DOHH2 (cell line): ENCODE data around the gene GPR75.

ENCODE experiments used
- H3F3A ChIP-seq: fragments of 200-600 bp; sonication (generic), shearing (Covaris generic); 2 replicates; pipeline ENCODE4 v1.6.0; 2016; ENCODE audit warnings: antibody characterized with exemption, mild to moderate bottlenecking; ENCODE audit not compliant: control insufficient read depth, insufficient read depth
- H3K27ac ChIP-seq: fragments of 200-600 bp; sonication (generic); 2 replicates; pipeline ENCODE4 v1.5.1; 2014; ENCODE audit warnings: low read depth, mild to moderate bottlenecking, low read length, moderate library complexity
- H3K27me3 ChIP-seq: fragments of 200-600 bp; sonication (generic); 2 replicates; pipeline ENCODE4 v1.6.1; 2014; ENCODE audit warnings: mild to moderate bottlenecking, low read length, mixed read lengths; ENCODE audit not compliant: control insufficient read depth
- H3K36me3 ChIP-seq: fragments of 200-600 bp; sonication (generic); 2 replicates; pipeline ENCODE4 v1.6.1; 2014; ENCODE audit warnings: mild to moderate bottlenecking, low read length, moderate library complexity, mixed read lengths; ENCODE audit not compliant: control insufficient read depth
- H3K4me1 ChIP-seq: fragments of 200-600 bp; sonication (generic); 2 replicates; pipeline ENCODE4 v1.6.1; 2014; ENCODE audit warnings: mild to moderate bottlenecking, low read length, mixed read lengths; ENCODE audit not compliant: control insufficient read depth
- H3K4me2 ChIP-seq: fragments of 200-600 bp; sonication (generic); 2 replicates; pipeline ENCODE4 v1.6.0; 2014; ENCODE audit warnings: mild to moderate bottlenecking, low read length, moderate library complexity
- H3K4me3 ChIP-seq: fragments of 200-600 bp; sonication (generic); 2 replicates; pipeline ENCODE4 v1.5.1; 2014; ENCODE audit warnings: mild to moderate bottlenecking, low read length, mixed read lengths
- H3K79me2 ChIP-seq: fragments of 200-600 bp; sonication (generic); 2 replicates; pipeline ENCODE4 v1.6.1; 2014; ENCODE audit warnings: mild to moderate bottlenecking, low read length, mixed read lengths; ENCODE audit not compliant: control insufficient read depth
- H3K9me2 ChIP-seq: fragments of 200-600 bp; sonication (generic); replicated peaks from 2 replicates; pipeline ENCODE4 v1.6.1; 2014; ENCODE audit warnings: mild to moderate bottlenecking, low read length, mixed read lengths; ENCODE audit not compliant: control insufficient read depth
- H3K9me3 ChIP-seq: fragments of 200-600 bp; sonication (generic); 2 replicates; pipeline ENCODE4 v1.6.1; 2014; ENCODE audit warnings: antibody characterized with exemption, low read length, mixed read lengths; ENCODE audit not compliant: control insufficient read depth, insufficient read depth
- H4K20me1 ChIP-seq: fragments of 200-600 bp; sonication (generic); 2 replicates; pipeline ENCODE4 v1.6.0; 2014; ENCODE audit warnings: low read depth, mild to moderate bottlenecking, antibody characterized with exemption, low read length, moderate library complexity; ENCODE audit not compliant: control insufficient read depth, insufficient read depth
- CTCF ChIP-seq: fragments of 200-600 bp; sonication (generic); IDR thresholded peaks from one replicate; pipeline ENCODE4 v1.5.1; 2014; ENCODE audit warnings: antibody characterized with exemption, mild to moderate bottlenecking, low read depth, low read length; ENCODE audit not compliant: poor library complexity, severe bottlenecking
- EZH2phosphoT487 ChIP-seq: fragments of 200-600 bp; sonication (generic); IDR thresholded peaks from 2 replicates; pipeline ENCODE4 v1.6.1; 2017; ENCODE audit warnings: borderline replicate concordance, mild to moderate bottlenecking, antibody characterized with exemption, low read length, moderate library complexity, mixed read lengths

GPR75 gene

GRCh38 chr2:53874401-53874950 lies 14.7 kb upstream of the GPR75 start:
- H3K9me3 ChIP-seq = no peaks in the 10 kb centered on the region
- H3K4me1 ChIP-seq = no peaks in the 10 kb centered on the region
- H4K20me1 ChIP-seq = no peaks in the 10 kb centered on the region
- no peaks in the 10 kb centered on the region for H3F3A ChIP-seq
- H3K27ac ChIP-seq = no peak overlapping the region
- no peaks in the 10 kb centered on the region for H3K9me2 ChIP-seq
- TF ChIP-seq CTCF = no peak
- TF ChIP-seq EZH2phosphoT487 = no peak
- H3K27me3 ChIP-seq = no peaks in the 10 kb centered on the region
- no peak overlapping the region for H3K4me2 ChIP-seq
- H3K79me2 ChIP-seq = no peaks in the 10 kb centered on the region
- H3K4me3 ChIP-seq = no peak overlapping the region
- H3K36me3 ChIP-seq = peaks cover 60% of the 10 kb centered on the region

- no peaks in the 10 kb centered on the region for H4K20me1 ChIP-seq
- no peaks in the 10 kb centered on the region for H3K9me2 ChIP-seq
Measured at GRCh38 chr2:53867773-53868172, 8.0 kb upstream of the GPR75 start.

DNA sequence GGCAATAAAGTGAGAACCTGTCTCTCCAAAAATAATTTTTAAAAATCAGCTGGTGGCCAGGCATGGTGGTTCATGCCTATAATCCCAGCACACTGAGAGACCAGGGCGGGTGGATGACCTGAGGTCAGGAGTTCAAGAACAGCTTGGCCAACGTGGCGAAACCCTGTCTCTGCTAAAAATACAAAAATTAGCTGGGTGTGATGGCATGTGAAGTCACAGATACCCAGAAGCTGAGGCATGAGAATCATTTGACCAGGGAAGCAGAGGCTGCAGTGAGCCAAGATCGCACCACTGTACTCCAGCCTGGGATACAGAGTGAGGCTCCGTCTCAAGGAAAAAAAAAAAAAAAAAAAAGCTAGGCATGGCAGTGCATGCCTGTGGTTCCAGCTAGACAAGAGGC lies 7.4 kb upstream of the GPR75 start:
- Histone ChIP-seq H3K4me3 (no peak overlapping the region), H3K9me2 (no peaks in the 10 kb centered on the region), H3F3A (0 out of 2 replicates have a peak, but pooled peaks cover 2% of the 10 kb centered on the region), H3K79me2 (no peaks in the 10 kb centered on the region), H3K27ac (no peak overlapping the region), H3K4me1 (no peaks in the 10 kb centered on the region), H3K27me3 (no peaks in the 10 kb centered on the region), H3K36me3 (peaks cover 64% of the 10 kb centered on the region), H3K4me2 (no peak overlapping the region), H4K20me1 (no peaks in the 10 kb centered on the region), H3K9me3 (no peaks in the 10 kb centered on the region)
- TF ChIP-seq CTCF = no peak
- no peak for TF ChIP-seq EZH2phosphoT487

More at GRCh38 chr2:53867773-53868172, 8.0 kb upstream of the GPR75 start:
- Histone ChIP-seq H3K4me3 (no peak overlapping the region), H3K36me3 (peaks cover 65% of the 10 kb centered on the region), H3K4me1 (no peaks in the 10 kb centered on the region), H3F3A (no peaks in the 10 kb centered on the region), H3K27ac (no peak overlapping the region), H3K27me3 (no peaks in the 10 kb centered on the region), H3K79me2 (no peaks in the 10 kb centered on the region), H3K9me3 (no peaks in the 10 kb centered on the region), H3K4me2 (no peak overlapping the region)
- TF ChIP-seq EZH2phosphoT487 (no peak), CTCF (no peak)
